Activated gamma-delta T cell treated with anti-CD3 and anti-CD28 coated beads, Interleukin-2, amount 50 U/mL, for 16 hours (primary cell): ENCODE measurements around the gene HECA.
"Not testable (repeated sequence)": the region's sequence is repeated elsewhere in the genome, so short reads cannot be mapped to it uniquely, and the experiment has no call there.

Source experiments
- DNase-seq: peaks from one replicate; pipeline ENCODE4 v3.0.0-alpha.2; 2020; ENCODE audit warnings: low read depth

HECA gene

GRCh38 chr6:139205843-139206242, 71.0 kb downstream of the HECA start:
- no peak for DNase-seq

GRCh38 chr6:139210766-139211165, 75.9 kb downstream of the HECA start:
- not testable (repeated sequence) for DNase-seq

GRCh38 chr6:139212460-139212859, 77.6 kb downstream of the HECA start:
- DNase-seq: not testable (repeated sequence)

GRCh38 chr6:139219271-139219729, 84.4 kb downstream of the HECA start:
- peak; percentile 50 for DNase-seq

- DNase-seq: no peak
These were observed 84.9 kb downstream of the HECA start for GRCh38 chr6:139219746-139220145.

- not testable (repeated sequence) for DNase-seq
These were observed 93.5 kb downstream of the HECA start for GRCh38 chr6:139228387-139228786.
